Dermis microvascular lymphatic vessel endothelial cell (primary cell): Measurements from ENCODE around the gene ALB. TPM values are rescaled to one million over a fixed set of nuclear protein-coding genes. Genes with fewer than 3 reads are reported as not detected.

Experiments
- DNase-seq, 2 donors: peaks; one replicate each; pipeline versions ENCODE4 v3.0.0 to v3.0.0-alpha.2; 2010; ENCODE audit warnings: low read depth in 2 of 2
- total RNA-seq: library from RNA; depleted of rRNA; stranded (reverse); fragments of >200 nt; gene quantifications from 2 replicates; pipeline ENCODE4 v1.2.1, GENCODE V29; 2014

Gene ALB
- total RNA-seq, 1 donor from 2014 or later = not detected

DNA sequence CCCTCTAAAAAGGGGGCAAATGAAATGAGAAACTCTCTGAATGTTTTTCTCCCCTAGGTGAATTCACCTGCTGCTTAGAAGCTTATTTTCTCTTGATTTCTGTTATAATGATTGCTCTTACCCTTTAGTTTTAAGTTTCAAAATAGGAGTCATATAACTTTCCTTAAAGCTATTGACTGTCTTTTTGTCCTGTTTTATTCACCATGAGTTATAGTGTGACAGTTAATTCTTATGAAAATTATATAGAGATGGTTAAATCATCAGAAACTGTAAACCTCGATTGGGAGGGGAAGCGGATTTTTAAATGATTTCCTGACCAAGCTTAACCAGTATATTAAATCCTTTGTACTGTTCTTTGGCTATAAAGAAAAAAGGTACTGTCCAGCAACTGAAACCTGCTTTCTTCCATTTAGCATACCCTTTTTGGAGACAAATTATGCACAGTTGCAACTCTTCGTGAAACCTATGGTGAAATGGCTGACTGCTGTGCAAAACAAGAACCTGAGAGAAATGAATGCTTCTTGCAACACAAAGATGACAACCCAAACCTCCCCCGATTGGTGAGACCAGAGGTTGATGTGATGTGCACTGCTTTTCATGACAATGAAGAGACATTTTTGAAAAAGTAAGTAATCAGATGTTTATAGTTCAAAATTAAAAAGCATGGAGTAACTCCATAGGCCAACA, 4.2 kb downstream of the ALB start:
- no peak for DNase-seq

GRCh38 chr4:73409012-73409862, 5.2 kb downstream of the ALB start:
- no peak for DNase-seq

GRCh38 chr4:73409978-73410548, 6.0 kb downstream of the ALB start:
- DNase-seq = no peak

GRCh38 chr4:73410916-73411730, 7.0 kb downstream of the ALB start:
- no peak for DNase-seq

DNA sequence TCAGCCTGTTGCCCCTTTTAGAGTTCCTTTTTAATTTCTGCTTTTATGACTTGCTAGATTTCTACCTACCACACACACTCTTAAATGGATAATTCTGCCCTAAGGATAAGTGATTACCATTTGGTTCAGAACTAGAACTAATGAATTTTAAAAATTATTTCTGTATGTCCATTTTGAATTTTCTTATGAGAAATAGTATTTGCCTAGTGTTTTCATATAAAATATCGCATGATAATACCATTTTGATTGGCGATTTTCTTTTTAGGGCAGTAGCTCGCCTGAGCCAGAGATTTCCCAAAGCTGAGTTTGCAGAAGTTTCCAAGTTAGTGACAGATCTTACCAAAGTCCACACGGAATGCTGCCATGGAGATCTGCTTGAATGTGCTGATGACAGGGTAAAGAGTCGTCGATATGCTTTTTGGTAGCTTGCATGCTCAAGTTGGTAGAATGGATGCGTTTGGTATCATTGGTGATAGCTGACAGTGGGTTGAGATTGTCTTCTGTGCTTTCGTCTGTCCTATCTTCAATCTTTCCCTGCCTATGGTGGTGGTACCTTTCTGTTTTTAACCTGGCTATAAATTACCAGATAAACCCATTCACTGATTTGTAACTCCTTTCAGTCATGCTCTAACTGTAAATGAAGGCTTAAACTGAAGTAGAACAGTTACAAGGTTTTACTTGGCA, 7.8 kb downstream of the ALB start:
- no peak for DNase-seq

DNA sequence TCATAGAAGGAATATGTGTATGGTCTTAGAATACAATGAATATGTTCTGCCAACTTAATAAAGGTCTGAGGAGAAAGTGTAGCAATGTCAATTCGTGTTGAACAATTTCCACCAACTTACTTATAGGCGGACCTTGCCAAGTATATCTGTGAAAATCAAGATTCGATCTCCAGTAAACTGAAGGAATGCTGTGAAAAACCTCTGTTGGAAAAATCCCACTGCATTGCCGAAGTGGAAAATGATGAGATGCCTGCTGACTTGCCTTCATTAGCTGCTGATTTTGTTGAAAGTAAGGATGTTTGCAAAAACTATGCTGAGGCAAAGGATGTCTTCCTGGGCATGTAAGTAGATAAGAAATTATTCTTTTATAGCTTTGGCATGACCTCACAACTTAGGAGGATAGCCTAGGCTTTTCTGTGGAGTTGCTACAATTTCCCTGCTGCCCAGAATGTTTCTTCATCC, 9.2 kb downstream of the ALB start:
- no peak for DNase-seq

- DNase-seq = no peak
Measured at GRCh38 chr4:73414936-73415271, 10.8 kb downstream of the ALB start.

GRCh38 chr4:73415807-73416238, 11.7 kb downstream of the ALB start:
- no peak for DNase-seq

DNA sequence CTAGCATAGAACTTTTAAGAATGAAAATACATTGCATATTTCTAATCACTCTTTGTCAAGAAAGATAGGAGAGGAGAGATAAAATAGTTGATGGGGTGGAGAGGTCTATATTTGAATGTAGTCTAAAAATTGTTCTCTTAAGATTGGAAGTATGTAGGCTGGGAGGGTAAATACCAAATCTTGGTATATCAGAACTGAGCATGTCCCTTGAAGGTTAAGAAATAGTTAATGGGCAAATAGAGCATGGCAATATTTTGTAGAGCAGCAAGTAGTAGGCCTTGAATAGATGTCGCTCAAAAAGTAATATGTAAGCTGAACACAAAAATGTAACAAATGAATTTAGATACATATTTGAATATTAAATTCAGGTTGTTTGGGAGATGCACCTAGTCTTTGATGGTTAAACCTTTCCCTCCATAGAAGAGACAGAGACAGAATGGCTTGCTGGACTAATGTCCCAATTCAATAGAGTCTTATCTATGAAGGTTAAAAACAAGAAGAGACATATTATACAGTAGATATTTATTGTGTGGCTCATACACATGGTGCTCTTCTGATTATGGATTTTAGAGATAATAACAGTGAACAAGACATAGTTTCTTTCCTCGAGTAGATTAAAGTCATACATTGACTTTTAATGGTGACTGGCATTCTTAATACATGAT, 12.5 kb downstream of the ALB start:
- DNase-seq = no peak

GRCh38 chr4:73417342-73417741, 13.3 kb downstream of the ALB start:
- no peak for DNase-seq

- DNase-seq = peak in 1 of 2 donors; percentile 1
Measured at GRCh38 chr4:73417973-73418372, 13.9 kb downstream of the ALB start.

GRCh38 chr4:73418677-73419076, 14.6 kb downstream of the ALB start:
- no peak for DNase-seq

GRCh38 chr4:73419106-73420038, 15.3 kb downstream of the ALB start:
- DNase-seq = no peak

DNA sequence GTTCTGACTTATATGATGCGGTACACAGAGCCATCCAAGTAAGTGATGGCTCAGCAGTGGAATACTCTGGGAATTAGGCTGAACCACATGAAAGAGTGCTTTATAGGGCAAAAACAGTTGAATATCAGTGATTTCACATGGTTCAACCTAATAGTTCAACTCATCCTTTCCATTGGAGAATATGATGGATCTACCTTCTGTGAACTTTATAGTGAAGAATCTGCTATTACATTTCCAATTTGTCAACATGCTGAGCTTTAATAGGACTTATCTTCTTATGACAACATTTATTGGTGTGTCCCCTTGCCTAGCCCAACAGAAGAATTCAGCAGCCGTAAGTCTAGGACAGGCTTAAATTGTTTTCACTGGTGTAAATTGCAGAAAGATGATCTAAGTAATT, 16.5 kb downstream of the ALB start:
- DNase-seq = no peak

DNA sequence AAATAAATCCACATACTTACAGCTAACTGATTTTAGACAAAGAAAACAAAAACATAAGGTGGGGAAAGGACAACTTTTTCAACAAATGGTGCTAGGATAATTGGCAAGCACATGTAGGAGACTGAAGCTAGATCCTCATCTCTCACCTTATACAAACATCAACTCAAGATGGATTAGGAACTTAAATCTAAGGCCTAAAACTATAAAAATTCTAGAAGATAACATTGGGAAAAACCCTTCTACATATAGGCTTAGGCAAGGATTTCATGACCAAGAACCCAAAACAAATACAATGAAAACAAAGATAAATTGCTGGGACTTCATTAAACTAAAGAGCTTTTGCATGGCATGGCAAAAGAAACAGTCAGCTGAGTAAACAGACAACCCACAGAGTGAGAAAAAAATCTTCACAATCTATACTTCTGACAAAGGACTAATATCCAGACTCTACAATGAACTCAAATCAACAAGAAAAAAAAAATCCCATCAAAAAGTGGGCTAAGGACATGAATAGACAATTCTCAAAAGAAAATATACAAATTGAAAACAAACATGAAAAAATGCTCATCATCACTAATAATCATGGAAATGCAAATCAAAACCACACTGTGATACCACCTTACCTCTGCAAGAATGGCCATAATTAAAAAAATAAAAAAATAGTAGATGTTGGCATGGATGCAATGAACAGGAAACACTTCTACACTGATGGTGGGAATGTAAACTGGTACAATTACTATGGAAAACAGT, 17.8 kb downstream of the ALB start:
- DNase-seq = no peak

DNA sequence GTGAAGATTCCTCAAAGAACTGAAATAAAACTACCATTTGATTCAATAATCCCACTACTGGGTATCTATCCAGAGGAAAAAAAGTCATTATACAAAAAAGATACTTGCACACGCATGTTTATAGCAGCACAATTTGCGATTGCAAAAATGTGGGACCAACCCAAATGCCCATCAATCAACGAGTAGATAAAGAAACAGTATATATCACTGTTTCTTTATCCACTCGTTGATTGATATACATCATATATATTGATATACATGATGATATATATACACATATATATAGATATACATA, 18.3 kb downstream of the ALB start:
- DNase-seq = no peak

- no peak for DNase-seq
Measured at GRCh38 chr4:73423184-73423583, 19.1 kb downstream of the ALB start.

GRCh38 chr4:73426666-73427065, 22.6 kb downstream of the ALB start:
- DNase-seq = no peak

GRCh38 chr4:73429118-73429517, 25.0 kb downstream of the ALB start:
- no peak for DNase-seq
